CD8-positive, alpha-beta memory T cell (primary cell): ENCODE data around the gene BTRC. TPM values are rescaled to one million over a fixed set of nuclear protein-coding genes. Genes with fewer than 3 reads are reported as not detected.

Experiments used
- CTCF ChIA-PET: fragments of 350-600 bp; sonication (Branson Sonifier 250); formaldehyde crosslinking; loops from one replicate; lab custom pipeline; 2021; ENCODE audit warnings: antibody characterized with exemption; lab: Charles Lee
- POLR2A ChIA-PET: fragments of 350-600 bp; sonication (Branson Sonifier 250); formaldehyde crosslinking; loops from one replicate; lab custom pipeline; 2021; ENCODE audit warnings: antibody characterized with exemption; lab: Charles Lee
- DNase-seq, 5 donors: peaks; one replicate each; pipeline versions ENCODE4 v3.0.0 to v3.0.0-alpha.2; 2020 to 2022; ENCODE audit warnings: mixed read lengths in 1 of 5
- H3K27ac ChIP-seq: one replicate; pipeline ENCODE4 v1.7.0; 2013; ENCODE audit warnings: low read depth, mild to moderate bottlenecking, low read length, moderate library complexity
- H3K27me3 ChIP-seq: 2 replicates; pipeline ENCODE4 v1.7.0; 2013; ENCODE audit warnings: low read length, mild to moderate bottlenecking; ENCODE audit not compliant: insufficient read depth, poor library complexity, severe bottlenecking
- H3K36me3 ChIP-seq: 2 replicates; pipeline ENCODE4 v1.7.0; 2013; ENCODE audit warnings: mild to moderate bottlenecking, low read length, moderate library complexity; ENCODE audit not compliant: insufficient read depth
- H3K4me1 ChIP-seq: 2 replicates; pipeline ENCODE4 v1.7.0; 2013; ENCODE audit warnings: mild to moderate bottlenecking, low read length, moderate library complexity; ENCODE audit not compliant: insufficient read depth
- H3K4me3 ChIP-seq: 2 replicates; pipeline ENCODE4 v1.7.0; 2013; ENCODE audit warnings: mild to moderate bottlenecking, low read length
- H3K9me3 ChIP-seq: 2 replicates; pipeline ENCODE4 v1.7.0; 2013; ENCODE audit warnings: mild to moderate bottlenecking, low read length
- H3K27ac Mint-ChIP-seq, 8 donors: one replicate each; pipeline ENCODE4 v1.8.0; 2020 to 2021; ENCODE audit warnings: mixed read lengths in 8 of 8, mild to moderate bottlenecking in 6 of 8, inconsistent platforms in 3 of 8, moderate library complexity in 3 of 8
- H3K27me3 Mint-ChIP-seq, 2 donors: one replicate each; pipeline ENCODE4 v1.8.0; 2020 to 2021; ENCODE audit warnings: mixed read lengths in 2 of 2, mild to moderate bottlenecking in 1 of 2, moderate library complexity in 1 of 2
- H3K36me3 Mint-ChIP-seq, 3 donors: one replicate each; pipeline ENCODE4 v1.8.0; 2020 to 2021; ENCODE audit warnings: mixed read lengths in 3 of 3, inconsistent platforms in 1 of 3, mild to moderate bottlenecking in 1 of 3
- H3K4me1 Mint-ChIP-seq, 3 donors: one replicate each; pipeline ENCODE4 v1.8.0; 2020 to 2021; ENCODE audit warnings: mixed read lengths in 3 of 3, inconsistent platforms in 1 of 3, mild to moderate bottlenecking in 1 of 3
- H3K4me3 Mint-ChIP-seq, 7 donors: one replicate each; pipeline ENCODE4 v1.8.0; 2020 to 2021; ENCODE audit warnings: mixed read lengths in 7 of 7, mild to moderate bottlenecking in 6 of 7, moderate library complexity in 4 of 7, inconsistent platforms in 2 of 7
- H3K9me3 Mint-ChIP-seq, 5 donors: one replicate each; pipeline ENCODE4 v1.8.0; 2020 to 2022; ENCODE audit warnings: mixed read lengths in 5 of 5, mild to moderate bottlenecking in 3 of 5, moderate library complexity in 2 of 5, inconsistent platforms in 1 of 5
- polyA plus RNA-seq: library from polyadenylated mRNA; unstranded; fragments of 300-500 nt; fragmentation: Illumina TruSeq; gene quantifications from one replicate; pipeline ENCODE4 v1.2.3, GENCODE V29; 2021
- total RNA-seq, 2 experiments: library from RNA; stranded (reverse); gene quantifications; one replicate each; pipeline ENCODE4 v1.2.3, GENCODE V29; 2021

Gene BTRC
- total and polyA plus RNA-seq, 3 experiments from 2014 or later, result 7.1 to 21.3 (median 19.3) TPM

DNA sequence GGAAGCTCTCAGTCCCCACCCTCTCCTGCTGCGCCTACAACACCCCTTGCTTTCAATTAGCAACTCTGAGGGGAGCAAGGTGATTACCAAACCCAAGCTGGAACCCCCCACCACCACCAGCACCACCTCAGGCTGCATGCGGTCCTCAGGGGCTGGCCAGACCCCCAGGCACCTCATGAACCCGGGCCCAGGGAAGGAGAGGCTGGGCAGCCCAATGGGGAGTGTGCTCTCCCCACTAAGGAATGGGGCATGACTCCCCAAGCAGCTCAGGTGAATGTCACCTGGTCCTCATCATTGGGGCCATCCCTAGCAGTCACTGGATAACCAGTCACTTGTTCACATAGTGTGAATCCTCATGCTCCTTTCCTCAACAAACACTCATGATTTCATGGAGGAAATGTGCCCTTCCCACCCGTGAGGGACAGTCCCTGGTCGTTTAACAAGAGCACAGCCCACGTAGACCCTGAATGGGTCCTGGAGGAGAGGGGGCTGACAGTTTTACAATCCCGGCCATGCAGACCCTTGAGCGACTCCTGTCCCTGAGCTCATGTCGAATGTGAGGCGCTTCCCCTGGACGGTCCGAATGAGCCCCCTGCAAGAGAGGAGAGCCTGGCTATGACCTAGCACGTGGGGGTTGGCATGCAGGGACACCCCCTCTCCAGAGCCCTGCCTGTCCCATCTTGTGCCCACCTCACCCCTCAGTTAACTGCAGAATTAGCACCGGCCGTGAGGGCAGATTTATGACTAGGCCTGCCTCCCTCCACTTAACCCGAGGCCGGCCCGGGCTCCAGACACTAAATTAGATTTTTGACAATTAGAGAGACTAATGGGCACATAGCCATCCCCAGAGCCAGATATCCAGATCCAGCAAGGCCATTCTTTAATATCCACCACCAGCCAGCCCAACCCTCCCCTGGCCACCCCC, 205.0 kb downstream of the BTRC start:
- H3K27ac Mint-ChIP-seq, result peak overlapping the region in 1 of 8 donors; percentile 58
- no peak overlapping the region for H3K4me3 Mint-ChIP-seq
- ChIA-PET POLR2A (no interaction called here), CTCF (interaction anchor here (1.5 to 1.7 kb wide), 2 partner anchors 11 kb away, joined by 7 to 10 read pairs; no protein-coding TSS in a partner anchor)
- H3K27ac ChIP-seq, result no peak overlapping the region
- H3K4me3 ChIP-seq, result no peak overlapping the region
- no peaks in the 10 kb centered on the region for H3K27me3 ChIP-seq
- no peaks in the 10 kb centered on the region for H3K36me3 ChIP-seq
- no peaks in the 10 kb centered on the region for H3K9me3 ChIP-seq
- H3K4me1 ChIP-seq, result peaks cover 10% of the 10 kb centered on the region
- peaks cover 12 to 17% of the 10 kb centered on the region in 2 donors for H3K27me3 Mint-ChIP-seq
- DNase-seq, result no peak
- peaks cover 19 to 21% (median 20%) of the 10 kb centered on the region in 3 donors for H3K4me1 Mint-ChIP-seq
- H3K9me3 Mint-ChIP-seq, result no peaks in the 10 kb centered on the region
- H3K36me3 Mint-ChIP-seq, result peaks cover 0 to 13% (median 8%) of the 10 kb centered on the region in 3 donors

DNA sequence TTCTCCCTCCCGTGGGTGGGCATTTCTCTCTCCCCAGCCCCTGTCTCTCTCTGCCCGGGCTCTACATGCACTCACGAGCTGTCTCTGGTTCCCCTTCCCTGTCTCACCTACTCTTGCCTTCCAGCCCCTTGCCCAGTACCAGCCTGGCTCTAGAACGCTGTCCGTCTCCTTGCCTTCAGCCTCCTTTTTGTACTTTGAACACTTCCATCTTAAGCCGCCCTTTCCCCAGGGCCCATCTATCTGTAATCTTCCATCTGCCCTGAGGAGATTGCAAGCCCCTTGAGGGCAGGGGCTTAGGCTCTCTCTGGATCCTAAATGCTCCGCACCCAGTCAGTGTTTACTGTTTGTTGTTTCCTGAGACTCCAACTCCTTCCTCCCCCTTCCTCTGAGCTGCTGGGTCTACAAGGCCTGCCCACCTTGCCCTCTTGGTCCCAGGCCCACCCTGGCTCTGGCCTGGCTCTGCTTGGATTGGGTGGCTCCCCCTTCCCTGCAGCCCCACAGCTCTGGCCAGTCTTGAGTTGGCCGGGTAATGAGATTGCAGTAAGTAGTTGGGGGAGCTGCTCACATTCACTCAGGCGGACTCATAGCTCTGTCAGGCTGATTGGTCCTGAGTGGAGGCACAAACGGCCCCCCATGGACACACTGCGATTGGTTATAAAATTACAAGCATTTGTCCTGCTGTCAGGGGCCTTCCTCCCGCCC, 205.8 kb downstream of the BTRC start:
- Mint-ChIP-seq H3K27ac (peak overlapping the region in 1 of 8 donors; percentile 17), H3K4me3 (no peak overlapping the region)
- DNase-seq, result no peak

DNA sequence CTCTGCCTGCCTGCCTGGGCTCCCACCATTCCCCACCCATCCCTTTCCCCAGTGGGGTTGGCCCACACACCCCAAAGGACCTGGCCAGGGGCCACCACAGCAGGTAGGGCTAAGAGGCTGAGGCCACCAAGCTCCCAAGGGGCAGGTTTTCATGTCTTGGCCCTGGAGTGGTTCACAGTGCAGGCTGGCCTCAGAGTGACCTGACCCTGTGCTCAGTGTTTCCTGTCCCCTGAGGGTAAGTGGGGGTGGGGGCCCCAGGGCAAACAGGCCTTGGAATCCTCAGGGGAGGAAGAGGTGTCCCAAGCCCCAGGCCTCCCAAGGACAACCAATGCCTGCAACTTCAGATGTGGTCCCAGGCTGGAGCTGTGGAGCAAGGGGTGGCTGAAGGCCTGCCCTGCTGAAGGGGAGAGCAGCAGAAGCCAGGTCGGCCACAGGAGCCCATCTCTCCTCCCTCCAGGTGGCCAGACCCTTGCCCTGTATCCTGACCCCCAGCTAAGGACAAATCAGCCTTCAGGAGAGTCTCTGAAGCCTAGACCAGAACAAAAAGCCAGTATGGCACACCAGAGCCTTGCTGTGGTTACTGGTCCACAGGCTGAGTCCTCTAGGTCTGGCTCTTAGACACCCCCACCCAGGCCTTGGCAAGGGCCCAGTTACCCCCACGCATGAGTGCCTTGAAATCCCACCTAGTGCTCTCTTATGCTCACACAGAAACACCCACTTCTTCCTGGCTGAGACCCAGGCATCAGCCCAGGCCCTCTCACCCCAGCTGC, 206.5 kb downstream of the BTRC start:
- H3K27me3 Mint-ChIP-seq, result peaks cover 20 to 29% of the 10 kb centered on the region in 2 donors
- POLR2A ChIA-PET, result no interaction called here
- no peak overlapping the region for H3K27ac ChIP-seq
- peaks cover 0 to 1% (median 0%) of the 10 kb centered on the region in 3 donors for H3K36me3 Mint-ChIP-seq
- no peaks in the 10 kb centered on the region for H3K9me3 Mint-ChIP-seq
- no peak overlapping the region for H3K4me3 ChIP-seq
- H3K4me1 Mint-ChIP-seq, result peaks cover 19 to 21% (median 20%) of the 10 kb centered on the region in 3 donors
- H3K27ac Mint-ChIP-seq, result no peak overlapping the region
- H3K9me3 ChIP-seq, result no peaks in the 10 kb centered on the region
- H3K27me3 ChIP-seq, result peaks cover 3% of the 10 kb centered on the region
- H3K36me3 ChIP-seq, result no peaks in the 10 kb centered on the region
- peaks cover 10% of the 10 kb centered on the region for H3K4me1 ChIP-seq
- DNase-seq, result no peak
- H3K4me3 Mint-ChIP-seq, result no peak overlapping the region
- CTCF ChIA-PET, result interaction anchor here (1.7 to 1.9 kb wide), 2 partner anchors 10 to 347 kb away, joined by 6 to 10 read pairs; no protein-coding TSS in a partner anchor

More for the DNA sequence above, 205.8 kb downstream of the BTRC start:
- Mint-ChIP-seq H3K27me3 (peaks cover 14 to 22% of the 10 kb centered on the region in 2 donors), H3K4me1 (peaks cover 19 to 21% (median 20%) of the 10 kb centered on the region in 3 donors), H3K9me3 (no peaks in the 10 kb centered on the region), H3K36me3 (peaks cover 0 to 6% (median 0%) of the 10 kb centered on the region in 3 donors)
- no peaks in the 10 kb centered on the region for H3K27me3 ChIP-seq
- H3K4me1 ChIP-seq, result peaks cover 10% of the 10 kb centered on the region
- H3K27ac ChIP-seq, result no peak overlapping the region
- no peaks in the 10 kb centered on the region for H3K9me3 ChIP-seq
- no peak overlapping the region for H3K4me3 ChIP-seq
- ChIA-PET POLR2A (no interaction called here), CTCF (interaction anchor here (1.7 to 1.9 kb wide), 2 partner anchors 10 to 346 kb away, joined by 6 to 10 read pairs; no protein-coding TSS in a partner anchor)
- no peaks in the 10 kb centered on the region for H3K36me3 ChIP-seq

DNA sequence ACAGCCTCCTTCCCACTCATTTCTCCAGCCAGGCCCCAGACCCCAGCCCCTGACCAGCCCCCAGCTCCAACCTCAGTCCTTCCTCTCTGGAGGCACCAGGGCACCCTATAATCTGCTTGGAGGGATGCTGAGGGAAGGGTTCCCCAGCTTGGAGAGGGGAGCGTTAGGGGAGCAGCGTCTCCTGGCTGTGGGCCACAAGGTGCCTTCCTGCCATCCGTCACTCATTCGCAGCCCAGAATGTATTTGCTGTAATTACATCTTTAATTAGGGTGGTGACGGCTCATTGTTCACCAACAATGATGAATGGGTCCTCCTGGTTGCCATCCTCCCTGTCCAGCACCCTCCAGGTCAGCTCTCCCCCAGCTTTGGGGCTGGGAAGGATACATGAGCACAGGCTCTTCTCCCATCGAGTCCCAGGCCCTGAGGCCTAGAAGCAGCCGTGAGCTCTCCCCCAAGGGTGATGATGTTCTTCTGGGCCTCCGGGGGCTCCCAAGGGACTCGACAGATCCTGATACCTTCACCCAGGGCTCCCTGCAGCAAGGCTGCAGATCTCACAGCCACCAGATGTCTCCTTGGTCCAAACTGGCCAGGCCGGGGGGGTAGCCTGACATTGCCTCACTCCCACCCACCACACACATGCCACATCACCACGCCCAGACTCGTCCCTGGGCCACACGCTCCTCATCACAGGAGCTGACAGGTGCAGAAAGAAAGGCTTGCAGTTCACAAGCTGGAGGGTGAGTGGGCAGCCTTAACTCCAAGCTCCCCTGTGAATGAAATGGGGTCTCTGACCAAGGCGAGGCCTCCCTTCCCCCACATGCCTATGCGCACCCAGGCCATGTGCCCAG, 207.3 kb downstream of the BTRC start:
- CTCF ChIA-PET, result interaction anchor here (1.9 kb wide), 1 partner anchor 348 kb away, joined by 6 read pairs; no protein-coding TSS in a partner anchor
- Mint-ChIP-seq H3K36me3 (no peaks in the 10 kb centered on the region), H3K9me3 (no peaks in the 10 kb centered on the region), H3K4me3 (no peak overlapping the region), H3K4me1 (peaks cover 21 to 22% (median 21%) of the 10 kb centered on the region in 3 donors), H3K27ac (no peak overlapping the region), H3K27me3 (peaks cover 25 to 34% of the 10 kb centered on the region in 2 donors)
- DNase-seq, result no peak
- no peak overlapping the region for H3K27ac ChIP-seq
- H3K4me3 ChIP-seq, result no peak overlapping the region
- H3K4me1 ChIP-seq, result peaks cover 10% of the 10 kb centered on the region
- no peaks in the 10 kb centered on the region for H3K36me3 ChIP-seq
- POLR2A ChIA-PET, result no interaction called here
- H3K27me3 ChIP-seq, result peaks cover 3% of the 10 kb centered on the region
- H3K9me3 ChIP-seq, result no peaks in the 10 kb centered on the region

DNA sequence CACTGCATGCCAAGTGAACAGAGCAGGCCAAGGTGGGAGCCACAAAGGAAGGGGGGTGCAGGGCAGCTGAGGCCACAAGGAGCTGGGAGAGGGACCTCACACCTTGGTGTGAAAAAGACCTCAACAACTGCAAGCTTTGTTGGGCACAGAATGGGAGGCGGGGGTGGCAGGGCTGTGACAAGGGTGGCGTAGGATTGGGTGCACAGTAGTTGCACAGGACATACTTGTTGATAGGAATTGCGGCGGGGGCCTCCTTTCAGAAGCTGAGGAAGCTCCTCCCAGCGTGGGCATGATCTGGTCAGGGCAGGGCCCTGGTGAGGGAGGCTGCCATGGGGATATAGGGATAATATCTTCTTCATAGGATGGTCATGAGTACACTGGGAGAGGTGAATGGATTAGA, 208.3 kb downstream of the BTRC start:
- Mint-ChIP-seq H3K9me3 (no peaks in the 10 kb centered on the region), H3K4me1 (peaks cover 24 to 27% (median 25%) of the 10 kb centered on the region in 3 donors), H3K27me3 (peaks cover 32 to 42% of the 10 kb centered on the region in 2 donors), H3K4me3 (no peak overlapping the region), H3K27ac (peak overlapping the region in 1 of 8 donors; percentile 64), H3K36me3 (no peaks in the 10 kb centered on the region)
- Histone ChIP-seq H3K27me3 (peaks cover 8% of the 10 kb centered on the region), H3K36me3 (no peaks in the 10 kb centered on the region), H3K27ac (no peak overlapping the region), H3K4me3 (no peak overlapping the region), H3K4me1 (peaks cover 10% of the 10 kb centered on the region), H3K9me3 (no peaks in the 10 kb centered on the region)
- DNase-seq, result peak in 1 of 5 donors; percentile 32
- POLR2A ChIA-PET, result no interaction called here
- CTCF ChIA-PET, result no interaction called here

DNA sequence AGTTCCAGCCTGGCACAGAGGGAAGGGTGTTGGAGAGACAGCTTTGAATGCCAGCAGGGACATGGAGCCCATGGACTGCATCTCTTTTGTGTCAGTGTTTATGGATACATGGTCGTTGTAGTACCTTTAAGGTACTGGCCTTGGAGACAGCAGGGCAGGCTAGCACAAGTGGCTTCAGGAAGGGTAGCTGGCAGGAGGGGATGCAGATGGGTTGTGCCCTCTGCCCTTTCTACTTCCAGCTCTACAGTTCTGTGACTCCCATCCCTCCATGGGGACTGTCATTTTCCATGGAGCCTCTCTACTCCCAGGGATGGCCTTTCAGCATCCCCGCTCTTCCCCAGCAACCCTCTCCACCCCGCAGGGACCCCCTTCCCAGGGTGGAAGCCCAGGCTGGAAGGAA, 209.0 kb downstream of the BTRC start:
- no peaks in the 10 kb centered on the region for H3K36me3 ChIP-seq
- no peak overlapping the region for H3K27ac ChIP-seq
- CTCF ChIA-PET, result no interaction called here
- peaks cover 16% of the 10 kb centered on the region for H3K27me3 ChIP-seq
- POLR2A ChIA-PET, result interaction anchor here (0.5 kb wide), 1 partner anchor 359 kb away, joined by 3 read pairs; no protein-coding TSS in a partner anchor
- H3K27ac Mint-ChIP-seq, result no peak overlapping the region
- H3K4me3 ChIP-seq, result no peak overlapping the region
- peak in 1 of 5 donors; percentile 24 for DNase-seq
- H3K36me3 Mint-ChIP-seq, result no peaks in the 10 kb centered on the region
- H3K4me3 Mint-ChIP-seq, result no peak overlapping the region
- H3K9me3 ChIP-seq, result no peaks in the 10 kb centered on the region
- H3K27me3 Mint-ChIP-seq, result peaks cover 36 to 50% of the 10 kb centered on the region in 2 donors
- peaks cover 21 to 22% (median 21%) of the 10 kb centered on the region in 3 donors for H3K4me1 Mint-ChIP-seq
- no peaks in the 10 kb centered on the region for H3K9me3 Mint-ChIP-seq
- H3K4me1 ChIP-seq, result peaks cover 5% of the 10 kb centered on the region
